LNCaP clone FGC (cell line): ENCODE data around the gene TAPBPL.

Experiments
- DNase-seq: peaks from one replicate; pipeline ENCODE4 v3.0.0-alpha.2; 2011; ENCODE audit warnings: low read depth
- H3K4me3 ChIP-seq: 2 replicates; pipeline ENCODE4 v1.5.1; 2011; ENCODE audit warnings: mild to moderate bottlenecking, low read depth, low read length, control low read depth
- TF ChIP-seq, protein P1 (sequence below): IDR thresholded peaks from 2 replicates; pipeline ENCODE4 v1.5.1; 2012; ENCODE audit warnings: mild to moderate bottlenecking; ENCODE audit not compliant: control insufficient read depth, insufficient read depth; ENCODE audit errors: extremely low read depth

The TAPBPL gene

DNA sequence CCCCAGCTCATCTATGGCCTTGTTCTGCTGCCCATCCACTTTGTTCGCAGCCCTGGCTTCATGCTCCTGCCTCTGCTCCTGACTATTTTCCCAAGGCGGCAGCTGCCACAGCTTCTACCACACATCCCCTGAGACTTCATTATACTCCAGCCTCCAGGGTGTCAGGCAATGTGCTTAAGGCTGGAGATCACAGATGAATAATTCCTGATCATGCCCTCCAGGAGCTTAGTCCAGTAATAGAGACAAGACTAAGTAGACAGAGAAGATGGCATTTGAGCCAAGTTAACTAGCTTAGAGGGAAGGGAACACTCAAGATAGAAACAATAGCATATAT lies 7.1 kb downstream of the TAPBPL start:
- no peak overlapping the region for H3K4me3 ChIP-seq
- TF ChIP-seq, protein P1, sequence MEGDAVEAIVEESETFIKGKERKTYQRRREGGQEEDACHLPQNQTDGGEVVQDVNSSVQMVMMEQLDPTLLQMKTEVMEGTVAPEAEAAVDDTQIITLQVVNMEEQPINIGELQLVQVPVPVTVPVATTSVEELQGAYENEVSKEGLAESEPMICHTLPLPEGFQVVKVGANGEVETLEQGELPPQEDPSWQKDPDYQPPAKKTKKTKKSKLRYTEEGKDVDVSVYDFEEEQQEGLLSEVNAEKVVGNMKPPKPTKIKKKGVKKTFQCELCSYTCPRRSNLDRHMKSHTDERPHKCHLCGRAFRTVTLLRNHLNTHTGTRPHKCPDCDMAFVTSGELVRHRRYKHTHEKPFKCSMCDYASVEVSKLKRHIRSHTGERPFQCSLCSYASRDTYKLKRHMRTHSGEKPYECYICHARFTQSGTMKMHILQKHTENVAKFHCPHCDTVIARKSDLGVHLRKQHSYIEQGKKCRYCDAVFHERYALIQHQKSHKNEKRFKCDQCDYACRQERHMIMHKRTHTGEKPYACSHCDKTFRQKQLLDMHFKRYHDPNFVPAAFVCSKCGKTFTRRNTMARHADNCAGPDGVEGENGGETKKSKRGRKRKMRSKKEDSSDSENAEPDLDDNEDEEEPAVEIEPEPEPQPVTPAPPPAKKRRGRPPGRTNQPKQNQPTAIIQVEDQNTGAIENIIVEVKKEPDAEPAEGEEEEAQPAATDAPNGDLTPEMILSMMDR = no peak
- DNase-seq = no peak

DNA sequence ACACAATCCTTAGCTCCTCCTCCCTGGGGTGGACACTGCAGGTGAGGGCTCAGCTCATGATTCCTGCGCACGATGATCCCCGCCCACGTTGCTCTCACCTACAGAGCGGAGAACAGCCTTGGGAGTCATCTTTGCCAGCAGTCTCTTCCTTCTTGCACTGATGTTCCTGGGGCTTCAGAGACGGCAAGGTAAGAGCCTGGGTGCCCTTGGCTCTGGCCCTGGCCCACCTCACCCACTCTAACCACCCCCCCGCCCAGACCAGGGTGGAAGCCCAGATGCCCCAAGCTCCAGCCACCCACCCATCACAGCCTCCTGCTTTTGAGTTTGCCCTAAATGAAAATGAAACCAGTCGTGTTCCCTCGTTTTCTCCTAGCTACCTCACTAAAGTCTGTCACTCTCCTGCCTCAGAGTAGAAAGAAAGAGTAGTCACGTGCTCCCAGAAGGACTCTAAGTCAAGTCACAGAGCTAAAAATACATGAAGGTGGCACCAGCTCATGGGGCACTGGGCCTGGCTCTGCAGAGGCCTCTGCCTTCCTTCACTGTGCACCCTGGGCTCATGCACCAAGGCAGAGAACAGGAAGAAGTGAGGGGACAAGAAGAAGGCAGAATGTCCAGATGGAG lies 9.0 kb downstream of the TAPBPL start:
- H3K4me3 ChIP-seq = no peak overlapping the region
- TF ChIP-seq, protein P1 = no peak
- no peak for DNase-seq

DNA sequence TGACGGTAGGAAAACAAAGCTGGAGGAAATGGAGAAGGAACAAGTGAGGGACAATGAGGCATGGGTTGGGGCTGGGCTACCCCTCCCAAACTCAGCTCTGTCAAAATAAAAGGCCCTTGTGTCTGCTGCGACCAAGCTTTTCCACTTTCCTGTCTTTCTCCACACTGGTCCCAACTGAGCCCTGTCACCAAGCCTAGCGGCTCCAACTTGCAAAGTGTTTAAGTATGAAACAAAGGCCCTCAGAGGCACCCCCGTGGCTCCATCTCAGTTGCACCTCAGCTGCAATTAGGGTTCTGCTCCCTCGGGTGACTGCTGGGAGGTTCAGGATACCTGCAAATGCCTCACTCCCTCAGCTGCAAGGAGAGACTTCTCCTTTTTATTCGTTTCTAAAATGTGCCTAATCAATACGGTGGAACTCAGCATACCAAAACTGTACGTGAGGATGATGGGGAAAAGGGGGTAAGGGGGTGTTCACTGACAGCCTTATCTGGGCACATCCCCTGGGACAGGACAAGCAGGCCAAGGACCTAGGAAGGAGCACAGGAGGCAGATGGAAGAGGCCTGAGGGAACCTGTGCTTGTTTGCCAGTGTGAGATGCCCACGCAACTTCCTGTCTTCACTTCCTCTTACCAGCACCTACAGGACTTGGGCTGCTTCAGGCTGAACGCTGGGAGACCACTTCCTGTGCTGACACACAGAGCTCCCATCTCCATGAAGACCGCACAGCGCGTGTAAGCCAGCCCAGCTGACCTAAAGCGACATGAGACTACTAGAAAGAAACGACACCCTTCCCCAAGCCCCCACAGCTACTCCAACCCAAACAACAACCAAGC lies 9.8 kb downstream of the TAPBPL start:
- TF ChIP-seq, protein P1 = no peak
- DNase-seq = no peak
- no peak overlapping the region for H3K4me3 ChIP-seq

DNA sequence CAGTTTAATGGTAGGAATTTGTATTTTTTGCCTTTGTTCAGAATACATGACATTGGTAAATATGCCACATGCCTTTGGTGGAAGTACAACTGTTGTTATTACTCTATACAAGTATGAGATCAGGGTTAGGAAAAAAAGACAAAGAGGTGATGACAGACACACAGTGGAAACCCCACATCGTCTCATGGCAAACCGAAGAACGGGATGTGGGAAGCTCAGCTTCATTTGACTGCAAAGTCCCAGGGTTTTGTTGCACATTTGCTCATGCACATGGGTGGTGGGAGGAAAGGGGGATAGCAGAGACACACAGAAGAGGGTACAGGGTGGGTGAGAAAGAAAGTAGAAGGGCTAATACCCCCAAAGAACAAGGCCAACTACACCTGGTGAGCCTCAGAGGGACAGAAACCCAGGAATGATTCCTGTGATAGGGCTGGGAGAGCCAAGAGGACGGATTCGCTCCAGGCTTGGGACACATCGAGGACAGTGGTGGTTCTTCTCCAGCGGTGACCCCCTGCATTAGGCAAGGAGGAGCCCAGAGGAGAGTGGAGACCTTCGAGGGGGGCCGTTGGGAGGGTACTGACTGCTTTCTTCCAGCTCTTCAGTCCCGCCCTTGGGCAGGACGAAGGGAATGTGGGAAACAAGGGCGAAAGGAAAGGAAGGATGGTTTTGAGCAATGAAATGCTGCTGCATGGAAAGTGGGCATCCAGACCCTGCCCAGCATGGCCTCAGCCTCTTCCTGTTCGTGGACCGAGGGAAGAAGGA lies 10.6 kb downstream of the TAPBPL start:
- TF ChIP-seq, protein P1 = no peak
- H3K4me3 ChIP-seq = no peak overlapping the region

DNA sequence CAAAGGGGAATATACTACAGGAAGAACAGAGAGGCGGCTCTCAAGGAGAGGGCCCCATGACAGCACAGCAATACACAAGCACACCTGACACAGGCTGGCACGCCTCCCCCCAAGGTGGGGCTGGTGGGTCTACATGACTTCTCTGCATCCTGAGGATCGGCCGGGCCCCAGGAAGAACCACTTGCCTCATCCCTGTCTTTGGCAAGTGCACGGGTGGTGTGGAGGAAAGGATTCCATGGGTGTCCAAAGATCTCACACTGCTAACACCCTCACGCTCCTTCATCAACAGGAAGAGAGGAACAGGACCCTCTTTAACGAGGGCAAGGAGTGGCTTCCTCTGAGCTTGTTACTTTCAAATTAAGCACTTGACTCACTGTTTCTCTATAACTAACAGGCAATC lies 11.4 kb downstream of the TAPBPL start:
- no peak for DNase-seq
- H3K4me3 ChIP-seq = no peak overlapping the region
- TF ChIP-seq, protein P1 = no peak

More for the DNA sequence above, 10.6 kb downstream of the TAPBPL start:
- DNase-seq = no peak

DNA sequence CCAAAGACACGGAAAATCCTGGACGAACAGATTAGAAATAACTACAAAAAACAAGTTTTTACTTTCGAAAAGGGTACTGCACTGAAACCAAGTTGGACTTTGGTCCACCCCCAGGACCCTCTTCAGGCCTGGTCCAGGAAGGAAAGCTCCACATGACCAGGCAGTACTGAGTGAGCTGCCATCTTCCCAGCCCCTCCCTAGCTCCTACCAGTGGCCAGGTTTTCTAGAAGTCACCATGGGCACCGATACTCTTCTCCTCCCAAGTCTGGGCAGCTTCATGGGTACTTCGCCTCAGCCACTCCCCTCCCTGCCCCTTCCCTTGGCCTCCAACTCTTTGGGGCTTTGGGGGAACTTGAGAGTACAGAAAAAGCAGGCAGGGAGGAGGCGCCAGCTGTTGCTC lies 12.0 kb downstream of the TAPBPL start:
- no peak overlapping the region for H3K4me3 ChIP-seq
- DNase-seq = no peak
- TF ChIP-seq, protein P1 = no peak
